Left ventricle myocardium inferior (tissue), 1 donor: ENCODE measurements around the gene LMF1. TPM values are rescaled to one million over a fixed set of nuclear protein-coding genes. Genes with fewer than 3 reads are reported as not detected.

Source experiments
- DNase-seq: peaks from one replicate; pipeline ENCODE4 v3.0.0-alpha.2; 2020
- H3K27ac ChIP-seq: fragments of 200-600 bp; replicated peaks from 2 replicates; pipeline ENCODE4 v1.8.0; 2021
- H3K27me3 ChIP-seq: fragments of 200-600 bp; 2 replicates; pipeline ENCODE4 v1.8.0; 2021; ENCODE audit warnings: low read depth
- H3K36me3 ChIP-seq: fragments of 200-600 bp; 2 replicates; pipeline ENCODE4 v1.8.0; 2021
- H3K4me1 ChIP-seq: fragments of 200-600 bp; 2 replicates; pipeline ENCODE4 v1.8.0; 2021
- H3K4me3 ChIP-seq: fragments of 200-600 bp; 2 replicates; pipeline ENCODE4 v1.8.0; 2021; ENCODE audit warnings: mild to moderate bottlenecking, moderate library complexity
- H3K9me3 ChIP-seq: fragments of 200-600 bp; replicated peaks from 2 replicates; pipeline ENCODE4 v1.8.0; 2021
- intact Hi-C: fragments of 100-400 bp; cut with micrococcal nuclease; formaldehyde crosslinking; loops from one replicate; pipeline ENCODE4 v1.11.0; 2022
- total RNA-seq: library from RNA; stranded (reverse); fragmentation: NEBNext Ultra II Directional; extraction: Animal tissue kit (Norgen Biotek cat#: 25700); gene quantifications from one replicate; pipeline ENCODE4 v1.2.1, GENCODE V29; 2021
- TF ChIP-seq, protein P1 (sequence below): fragments of 200-600 bp; IDR thresholded peaks from 2 replicates; pipeline ENCODE4 v1.8.0; 2021; ENCODE audit warnings: antibody characterized with exemption, mild to moderate bottlenecking, borderline replicate concordance
- donor health status: DM: no; HTN: yes; CAD: no; lungs with severe emphysema.

LMF1 gene
- total RNA-seq, 1 donor from 2014 or later: 6.6 TPM

DNA sequence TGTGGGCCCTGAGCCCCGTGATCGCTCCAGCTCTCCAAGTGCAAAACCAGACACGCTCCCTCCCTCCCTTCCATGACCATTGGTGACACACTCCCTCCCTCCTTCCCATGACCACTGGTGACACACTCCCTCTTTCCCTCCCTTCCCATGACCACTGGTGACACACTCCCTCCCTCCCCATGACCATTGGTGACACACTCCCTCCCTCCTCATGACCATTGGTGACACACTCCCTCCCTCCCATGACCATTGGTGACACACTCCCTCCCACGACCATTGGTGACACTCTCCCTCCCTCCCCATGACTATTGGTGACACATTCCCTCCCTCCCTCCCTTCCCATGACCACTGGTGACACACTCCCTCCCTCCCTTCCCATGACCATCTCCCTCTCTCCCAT lies 56.3 kb downstream of the LMF1 start:
- intact Hi-C loops: no loop called here
- Histone ChIP-seq H3K9me3 (no peaks in the 10 kb centered on the region), H3K36me3 (peaks cover 14% of the 10 kb centered on the region), H3K4me1 (no peaks in the 10 kb centered on the region), H3K4me3 (no peak overlapping the region), H3K27ac (no peak overlapping the region), H3K27me3 (no peaks in the 10 kb centered on the region)
- DNase-seq: no peak
- TF ChIP-seq, protein P1, sequence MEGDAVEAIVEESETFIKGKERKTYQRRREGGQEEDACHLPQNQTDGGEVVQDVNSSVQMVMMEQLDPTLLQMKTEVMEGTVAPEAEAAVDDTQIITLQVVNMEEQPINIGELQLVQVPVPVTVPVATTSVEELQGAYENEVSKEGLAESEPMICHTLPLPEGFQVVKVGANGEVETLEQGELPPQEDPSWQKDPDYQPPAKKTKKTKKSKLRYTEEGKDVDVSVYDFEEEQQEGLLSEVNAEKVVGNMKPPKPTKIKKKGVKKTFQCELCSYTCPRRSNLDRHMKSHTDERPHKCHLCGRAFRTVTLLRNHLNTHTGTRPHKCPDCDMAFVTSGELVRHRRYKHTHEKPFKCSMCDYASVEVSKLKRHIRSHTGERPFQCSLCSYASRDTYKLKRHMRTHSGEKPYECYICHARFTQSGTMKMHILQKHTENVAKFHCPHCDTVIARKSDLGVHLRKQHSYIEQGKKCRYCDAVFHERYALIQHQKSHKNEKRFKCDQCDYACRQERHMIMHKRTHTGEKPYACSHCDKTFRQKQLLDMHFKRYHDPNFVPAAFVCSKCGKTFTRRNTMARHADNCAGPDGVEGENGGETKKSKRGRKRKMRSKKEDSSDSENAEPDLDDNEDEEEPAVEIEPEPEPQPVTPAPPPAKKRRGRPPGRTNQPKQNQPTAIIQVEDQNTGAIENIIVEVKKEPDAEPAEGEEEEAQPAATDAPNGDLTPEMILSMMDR: no peak

DNA sequence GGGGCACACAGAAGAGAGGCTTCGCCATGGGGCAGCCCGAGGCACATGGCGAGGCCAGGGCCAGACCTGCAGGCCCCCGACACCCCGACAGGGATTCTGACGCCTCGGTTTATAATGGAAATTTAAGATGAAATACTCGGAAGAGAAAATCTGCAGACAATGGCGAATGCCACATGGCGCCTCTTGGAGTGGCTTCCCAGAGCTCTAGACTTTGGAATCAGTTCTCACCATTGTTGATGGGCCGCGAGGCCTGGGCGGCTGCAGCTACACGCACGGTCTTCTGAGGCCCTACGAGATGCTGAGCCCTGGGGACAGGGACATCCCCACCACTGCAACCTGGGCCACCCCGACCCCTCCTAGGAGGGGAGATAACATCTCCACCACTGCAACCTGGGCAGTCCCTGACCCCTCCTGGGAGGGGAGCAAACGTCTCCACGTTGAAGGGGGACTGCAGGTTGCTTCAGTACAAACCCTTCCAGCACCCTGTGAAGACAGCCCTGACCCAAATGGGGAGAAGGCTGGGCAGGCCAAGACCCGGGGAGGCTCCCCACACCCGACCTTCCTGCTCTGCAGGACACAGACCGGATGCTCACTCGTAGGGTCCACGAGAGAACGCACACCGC lies 56.9 kb downstream of the LMF1 start:
- DNase-seq: no peak
- H3K27ac ChIP-seq: no peak overlapping the region
- intact Hi-C loops: no loop called here

GRCh38 chr16:912684-913613 lies 57.8 kb downstream of the LMF1 start:
- DNase-seq: no peak
- H3K27me3 ChIP-seq: no peaks in the 10 kb centered on the region
- H3K9me3 ChIP-seq: peaks cover under 1% of the 10 kb centered on the region
- TF ChIP-seq, protein P1: no peak
- H3K4me3 ChIP-seq: no peak overlapping the region
- H3K36me3 ChIP-seq: peaks cover 23% of the 10 kb centered on the region
- intact Hi-C loops: no loop called here
- no peak overlapping the region for H3K27ac ChIP-seq
- H3K4me1 ChIP-seq: no peaks in the 10 kb centered on the region

More for the DNA sequence above, 56.9 kb downstream of the LMF1 start:
- no peaks in the 10 kb centered on the region for H3K27me3 ChIP-seq
- H3K9me3 ChIP-seq: no peaks in the 10 kb centered on the region
- peaks cover 17% of the 10 kb centered on the region for H3K36me3 ChIP-seq
- no peaks in the 10 kb centered on the region for H3K4me1 ChIP-seq
- TF ChIP-seq, protein P1: no peak
- H3K4me3 ChIP-seq: no peak overlapping the region

GRCh38 chr16:912322-912683 lies 58.5 kb downstream of the LMF1 start:
- TF ChIP-seq, protein P1: no peak

DNA sequence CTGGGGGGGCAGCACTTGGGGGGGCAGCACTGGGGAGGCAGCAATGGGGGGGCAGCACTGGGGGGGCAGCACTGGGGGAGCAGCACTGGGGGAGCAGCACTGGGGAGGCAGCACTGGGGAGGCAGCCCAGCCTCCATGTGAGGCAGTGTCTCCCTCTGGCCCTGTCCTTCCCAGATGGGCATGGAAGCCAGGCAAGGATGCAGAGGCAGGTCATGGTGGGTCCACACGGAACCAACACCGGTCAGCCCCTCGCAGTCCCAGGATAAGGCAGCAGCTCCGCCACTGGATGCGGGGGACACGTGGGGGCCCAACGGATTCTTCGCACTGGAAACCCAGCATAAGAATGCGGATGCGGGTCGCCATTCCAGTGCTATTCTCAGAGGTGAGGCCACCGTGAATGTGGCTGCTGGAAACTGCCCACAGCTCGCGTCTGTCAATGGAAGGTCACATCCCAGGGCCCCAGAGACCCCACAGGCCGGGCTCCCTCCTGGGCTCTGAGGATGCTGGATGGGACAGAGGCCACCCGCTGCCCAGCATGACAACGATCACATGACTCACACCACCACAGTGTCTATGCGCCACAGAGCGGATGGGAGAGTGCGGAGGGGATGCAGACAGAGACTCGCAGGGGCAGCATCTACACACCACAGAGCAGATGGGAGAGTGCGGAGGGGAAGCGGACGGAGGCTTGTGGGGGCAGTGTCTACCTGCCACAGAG lies 59.0 kb downstream of the LMF1 start:
- H3K4me1 ChIP-seq: no peaks in the 10 kb centered on the region
- peaks cover 13% of the 10 kb centered on the region for H3K9me3 ChIP-seq
- H3K4me3 ChIP-seq: no peak overlapping the region
- H3K27ac ChIP-seq: no peak overlapping the region
- intact Hi-C loops: no loop called here
- no peak for DNase-seq
- H3K36me3 ChIP-seq: peaks cover 35% of the 10 kb centered on the region
- H3K27me3 ChIP-seq: no peaks in the 10 kb centered on the region
- TF ChIP-seq, protein P1: no peak

More at GRCh38 chr16:912322-912683, 58.5 kb downstream of the LMF1 start:
- peaks cover 7% of the 10 kb centered on the region for H3K9me3 ChIP-seq
- H3K36me3 ChIP-seq: peaks cover 29% of the 10 kb centered on the region
- no peak overlapping the region for H3K4me3 ChIP-seq
- no peak for DNase-seq
- H3K4me1 ChIP-seq: no peaks in the 10 kb centered on the region
- H3K27me3 ChIP-seq: no peaks in the 10 kb centered on the region
- H3K27ac ChIP-seq: no peak overlapping the region
- intact Hi-C loops: no loop called here
